ENCODE measurements around the gene IGFBP5. TPM values are rescaled to one million over a fixed set of nuclear protein-coding genes. Genes with fewer than 3 reads are reported as not detected.
A peak's percentile ranks its signal among the peaks of the same experiment; 100 is the strongest.

The IGFBP5 gene
- total RNA-seq, 1 donor from 2014 or later = 169 TPM

- no peak for ATAC-seq
- no peaks in the 10 kb centered on the region for H3K27me3 ChIP-seq
- no peak overlapping the region for H3K27ac ChIP-seq
- no peaks in the 10 kb centered on the region for H3K4me1 ChIP-seq
- H3K9me3 ChIP-seq = no peaks in the 10 kb centered on the region
- DNase-seq = no peak
- no peaks in the 10 kb centered on the region for H3K36me3 ChIP-seq
- no peak for TF ChIP-seq CTCF (IDR thresholded peaks at IDR 0.05)
- H3K4me3 ChIP-seq = no peak overlapping the region
- intact Hi-C loops (cut with DNase I) = no loop called here
Measured at GRCh38 chr2:216715402-216715974, 20.1 kb upstream of the IGFBP5 start.

GRCh38 chr2:216714376-216714775, 19.0 kb upstream of the IGFBP5 start:
- no peaks in the 10 kb centered on the region for H3K9me3 ChIP-seq
- H3K27ac ChIP-seq = no peak overlapping the region
- intact Hi-C loops (cut with DNase I) = no loop called here
- H3K4me3 ChIP-seq = no peak overlapping the region
- DNase-seq (no peak), ATAC-seq (no peak)
- no peaks in the 10 kb centered on the region for H3K36me3 ChIP-seq
- TF ChIP-seq CTCF (IDR thresholded peaks at IDR 0.05) = no peak
- no peaks in the 10 kb centered on the region for H3K27me3 ChIP-seq
- no peaks in the 10 kb centered on the region for H3K4me1 ChIP-seq

- intact Hi-C loops (cut with DNase I) = no loop called here
- no peaks in the 10 kb centered on the region for H3K27me3 ChIP-seq
- no peak for DNase-seq
- H3K9me3 ChIP-seq = no peaks in the 10 kb centered on the region
- H3K4me3 ChIP-seq = no peak overlapping the region
- no peak overlapping the region for H3K27ac ChIP-seq
- H3K36me3 ChIP-seq = no peaks in the 10 kb centered on the region
- ATAC-seq = no peak
- no peak for TF ChIP-seq CTCF (IDR thresholded peaks at IDR 0.05)
- H3K4me1 ChIP-seq = no peaks in the 10 kb centered on the region
Measured at GRCh38 chr2:216713691-216714336, 18.5 kb upstream of the IGFBP5 start.

GRCh38 chr2:216711348-216711747, 16.0 kb upstream of the IGFBP5 start:
- no peak for ATAC-seq
- Histone ChIP-seq H3K27me3 (no peaks in the 10 kb centered on the region), H3K36me3 (no peaks in the 10 kb centered on the region), H3K4me3 (no peak overlapping the region), H3K4me1 (no peaks in the 10 kb centered on the region), H3K27ac (no peak overlapping the region), H3K9me3 (no peaks in the 10 kb centered on the region)
- no peak for TF ChIP-seq CTCF (IDR thresholded peaks at IDR 0.05)
- no peak for DNase-seq
- intact Hi-C loops (cut with DNase I) = no loop called here

- H3K4me1 ChIP-seq = no peaks in the 10 kb centered on the region
- no peaks in the 10 kb centered on the region for H3K27me3 ChIP-seq
- H3K9me3 ChIP-seq = no peaks in the 10 kb centered on the region
- DNase-seq (no peak), ATAC-seq (peak; percentile 27)
- H3K4me3 ChIP-seq = no peak overlapping the region
- H3K36me3 ChIP-seq = no peaks in the 10 kb centered on the region
- no peak for TF ChIP-seq CTCF (IDR thresholded peaks at IDR 0.05)
- intact Hi-C loops (cut with DNase I) = no loop called here
- H3K27ac ChIP-seq = no peak overlapping the region
Measured at GRCh38 chr2:216710551-216711301, 15.4 kb upstream of the IGFBP5 start.
